Measurements from ENCODE around the gene POLD1.
"Not testable (repeated sequence)": the region's sequence is repeated elsewhere in the genome, so short reads cannot be mapped to it uniquely, and the experiment has no call there.

Gene POLD1

DNA sequence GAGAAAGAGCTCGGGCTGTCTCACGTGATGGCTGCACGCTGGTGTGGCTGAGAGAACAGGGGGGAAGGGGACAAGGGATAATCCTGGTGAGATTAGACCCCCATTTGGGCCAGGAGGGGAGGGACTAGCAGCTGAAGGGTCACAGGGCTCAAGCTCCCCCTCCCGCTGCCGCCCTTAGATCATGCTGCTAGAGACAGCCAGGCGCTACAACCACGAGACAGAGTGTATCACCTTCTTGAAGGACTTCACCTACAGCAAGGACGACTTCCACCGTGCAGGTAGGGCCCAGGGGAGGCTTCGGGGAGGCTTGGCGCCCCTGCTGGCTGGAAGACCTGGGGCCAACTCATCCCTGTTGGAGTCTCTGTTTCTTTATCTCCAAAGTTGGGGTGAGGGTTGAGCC lies 4.5 kb upstream of the POLD1 start:
- no peak overlapping the region for H3K4me3 ChIP-seq (ENCODE audit: low read depth in 1 of 2, low read length in 2 of 2)
- no peak overlapping the region for H3K27ac ChIP-seq (ENCODE audit: low read depth, low read length)
- H3K9ac ChIP-seq (ENCODE audit: low read depth in 1 of 2, low read length in 2 of 2), result no peak overlapping the region
- no peaks in the 10 kb centered on the region for H3K27me3 ChIP-seq (ENCODE audit: control insufficient read depth in 1 of 2, insufficient read depth in 2 of 2, low read length in 2 of 2)
- H3K4me1 ChIP-seq (ENCODE audit: control insufficient read depth in 1 of 2, insufficient read depth in 2 of 2, low read length in 2 of 2), result peaks cover 2 to 14% of the 10 kb centered on the region in 2 donors
- peaks cover 35 to 59% of the 10 kb centered on the region in 2 donors for H3K36me3 ChIP-seq (ENCODE audit: control insufficient read depth in 1 of 2, insufficient read depth in 2 of 2, low read length in 2 of 2)
- H3K9me3 ChIP-seq (ENCODE audit: control insufficient read depth in 1 of 2, low read length in 2 of 2), result no peaks in the 10 kb centered on the region

DNA sequence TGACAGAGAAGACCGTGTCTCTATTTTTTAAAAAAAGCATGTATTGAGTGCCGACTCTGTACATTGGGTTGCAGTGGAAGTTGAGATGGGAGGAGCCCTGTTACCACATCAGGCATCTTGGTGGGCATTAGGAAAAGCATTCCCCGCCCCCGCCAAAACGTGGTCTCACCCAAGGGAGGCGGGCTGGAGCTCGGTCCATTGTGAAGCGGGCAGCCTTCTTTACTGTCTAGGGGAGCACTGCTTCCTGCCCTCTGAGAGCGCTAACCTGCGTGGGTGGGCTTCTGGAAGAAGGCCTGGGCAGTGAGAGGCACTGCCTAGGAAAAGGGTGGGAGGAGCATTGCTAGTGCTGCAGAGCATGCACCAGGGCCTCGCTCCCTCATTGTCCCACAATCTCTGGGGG lies 4.0 kb upstream of the POLD1 start:
- peaks cover 35 to 59% of the 10 kb centered on the region in 2 donors for H3K36me3 ChIP-seq (ENCODE audit: control insufficient read depth in 1 of 2, insufficient read depth in 2 of 2, low read length in 2 of 2)
- H3K4me1 ChIP-seq (ENCODE audit: control insufficient read depth in 1 of 2, insufficient read depth in 2 of 2, low read length in 2 of 2), result peaks cover 7 to 20% of the 10 kb centered on the region in 2 donors

DNA sequence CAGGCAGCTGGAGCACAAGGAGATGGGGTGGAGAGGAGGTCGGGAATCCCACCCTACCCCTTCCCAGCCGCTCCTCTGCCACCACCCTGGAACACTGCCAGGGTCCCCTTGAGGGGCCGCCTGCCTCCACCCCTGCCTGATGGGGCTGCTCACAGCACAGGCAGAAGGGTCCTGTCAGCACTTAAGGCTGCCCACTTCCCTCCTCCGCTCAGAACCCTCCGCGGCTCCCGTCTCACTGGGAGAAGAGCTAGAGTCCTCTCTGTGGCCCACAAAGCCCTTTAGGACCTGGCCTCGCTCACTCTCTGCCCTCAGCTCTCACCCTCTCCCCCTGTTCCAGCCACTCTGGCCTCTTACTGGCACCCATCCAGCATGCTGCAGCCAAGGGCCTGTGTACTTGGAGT lies 3.4 kb upstream of the POLD1 start:
- Histone ChIP-seq H3K4me1 (ENCODE audit: control insufficient read depth in 1 of 2, insufficient read depth in 2 of 2, low read length in 2 of 2) (peaks cover 9 to 23% of the 10 kb centered on the region in 2 donors), H3K36me3 (ENCODE audit: control insufficient read depth in 1 of 2, insufficient read depth in 2 of 2, low read length in 2 of 2) (peaks cover 35 to 59% of the 10 kb centered on the region in 2 donors), H3K27me3 (ENCODE audit: control insufficient read depth in 1 of 2, insufficient read depth in 2 of 2, low read length in 2 of 2) (no peaks in the 10 kb centered on the region), H3K4me3 (ENCODE audit: low read depth in 1 of 2, low read length in 2 of 2) (no peak overlapping the region), H3K27ac (ENCODE audit: low read depth, low read length) (no peak overlapping the region), H3K9me3 (ENCODE audit: control insufficient read depth in 1 of 2, low read length in 2 of 2) (no peaks in the 10 kb centered on the region), H3K9ac (ENCODE audit: low read depth in 1 of 2, low read length in 2 of 2) (no peak overlapping the region)

More for the DNA sequence above, 4.0 kb upstream of the POLD1 start:
- Histone ChIP-seq H3K4me3 (ENCODE audit: low read depth in 1 of 2, low read length in 2 of 2) (no peak overlapping the region), H3K27ac (ENCODE audit: low read depth, low read length) (no peak overlapping the region), H3K9me3 (ENCODE audit: control insufficient read depth in 1 of 2, low read length in 2 of 2) (no peaks in the 10 kb centered on the region), H3K9ac (ENCODE audit: low read depth in 1 of 2, low read length in 2 of 2) (no peak overlapping the region), H3K27me3 (ENCODE audit: control insufficient read depth in 1 of 2, insufficient read depth in 2 of 2, low read length in 2 of 2) (no peaks in the 10 kb centered on the region)

DNA sequence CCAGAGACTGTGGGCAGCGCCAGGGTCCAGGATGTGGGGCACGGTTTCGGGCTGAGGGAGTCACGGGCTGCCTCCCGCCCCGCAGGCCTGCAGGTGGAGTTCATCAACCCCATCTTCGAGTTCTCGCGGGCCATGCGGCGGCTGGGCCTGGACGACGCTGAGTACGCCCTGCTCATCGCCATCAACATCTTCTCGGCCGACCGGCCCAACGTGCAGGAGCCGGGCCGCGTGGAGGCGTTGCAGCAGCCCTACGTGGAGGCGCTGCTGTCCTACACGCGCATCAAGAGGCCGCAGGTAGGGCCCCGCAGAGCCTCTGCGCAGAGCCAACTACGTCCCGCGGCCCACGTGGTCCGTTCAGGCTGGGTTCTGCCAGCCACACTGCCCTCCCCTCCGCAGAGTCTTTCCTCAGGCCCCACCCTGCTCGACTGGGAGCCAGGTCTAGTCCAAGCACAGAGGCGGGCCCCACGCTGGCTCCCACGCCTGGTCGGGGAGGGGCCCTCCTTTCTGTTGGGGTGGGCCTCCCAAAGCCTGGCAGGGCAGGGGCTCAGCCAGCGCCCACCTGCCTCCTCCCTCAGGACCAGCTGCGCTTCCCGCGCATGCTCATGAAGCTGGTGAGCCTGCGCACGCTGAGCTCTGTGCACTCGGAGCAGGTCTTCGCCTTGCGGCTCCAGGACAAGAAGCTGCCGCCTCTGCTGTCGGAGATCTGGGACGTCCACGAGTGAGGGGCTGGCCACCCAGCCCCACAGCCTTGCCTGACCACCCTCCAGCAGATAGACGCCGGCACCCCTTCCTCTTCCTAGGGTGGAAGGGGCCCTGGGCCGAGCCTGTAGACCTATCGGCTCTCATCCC lies 2.0 kb upstream of the POLD1 start:
- no peak overlapping the region for H3K9ac ChIP-seq (ENCODE audit: low read depth in 1 of 2, low read length in 2 of 2)
- no peaks in the 10 kb centered on the region for H3K9me3 ChIP-seq (ENCODE audit: control insufficient read depth in 1 of 2, low read length in 2 of 2)
- H3K4me3 ChIP-seq (ENCODE audit: low read depth in 1 of 2, low read length in 2 of 2), result no peak overlapping the region
- peaks cover 35 to 61% of the 10 kb centered on the region in 2 donors for H3K36me3 ChIP-seq (ENCODE audit: control insufficient read depth in 1 of 2, insufficient read depth in 2 of 2, low read length in 2 of 2)
- H3K27me3 ChIP-seq (ENCODE audit: control insufficient read depth in 1 of 2, insufficient read depth in 2 of 2, low read length in 2 of 2), result no peaks in the 10 kb centered on the region
- no peak overlapping the region for H3K27ac ChIP-seq (ENCODE audit: low read depth, low read length)
- peaks cover 9 to 20% of the 10 kb centered on the region in 2 donors for H3K4me1 ChIP-seq (ENCODE audit: control insufficient read depth in 1 of 2, insufficient read depth in 2 of 2, low read length in 2 of 2)

DNA sequence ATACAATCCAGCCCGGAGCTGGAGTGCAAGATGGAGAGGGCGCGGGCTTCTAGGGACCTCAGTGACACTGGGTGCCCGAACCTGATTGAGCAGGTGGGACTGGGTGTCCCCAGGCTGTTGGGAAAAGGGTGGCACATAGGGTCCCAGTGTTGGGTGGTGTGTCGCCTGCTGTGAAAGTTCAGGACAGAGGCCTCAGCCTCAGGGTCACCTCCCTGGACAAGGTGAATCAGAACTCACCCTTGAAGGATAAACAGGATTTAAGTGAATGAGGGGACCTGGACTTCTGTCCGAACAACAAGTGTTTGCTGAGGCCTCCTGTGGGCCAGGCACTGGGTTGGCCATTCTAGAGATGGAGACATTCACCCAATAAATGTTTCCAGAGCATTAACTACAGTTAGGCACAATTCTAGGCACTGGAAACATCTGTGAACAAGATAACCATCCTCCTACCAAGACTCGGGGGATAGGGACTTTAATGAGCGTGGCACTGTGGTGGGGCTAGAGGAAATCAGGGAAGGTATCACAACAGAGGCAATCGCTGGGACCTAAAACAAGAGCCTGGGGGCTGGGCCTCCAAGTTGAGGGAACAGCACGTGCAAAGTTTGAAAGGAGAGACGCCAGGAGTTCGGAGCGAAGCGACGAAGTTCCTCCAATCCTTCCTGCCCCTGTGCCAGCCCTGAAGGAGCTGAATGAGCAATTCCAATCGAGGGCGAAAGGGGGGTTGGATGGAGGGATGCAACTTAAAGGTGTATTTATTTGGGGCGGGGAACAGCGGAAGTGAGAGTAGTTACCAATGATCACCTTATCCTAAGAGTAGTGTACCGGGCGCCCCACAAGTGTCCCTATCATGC lies 921 bp upstream of the POLD1 start:
- Histone ChIP-seq H3K36me3 (ENCODE audit: control insufficient read depth in 1 of 2, insufficient read depth in 2 of 2, low read length in 2 of 2) (peaks cover 30 to 57% of the 10 kb centered on the region in 2 donors), H3K4me1 (ENCODE audit: control insufficient read depth in 1 of 2, insufficient read depth in 2 of 2, low read length in 2 of 2) (peaks cover 9 to 20% of the 10 kb centered on the region in 2 donors), H3K27ac (ENCODE audit: low read depth, low read length) (peak overlapping the region; percentile 62), H3K9me3 (ENCODE audit: control insufficient read depth in 1 of 2, low read length in 2 of 2) (no peaks in the 10 kb centered on the region), H3K9ac (ENCODE audit: low read depth in 1 of 2, low read length in 2 of 2) (peak overlapping the region; percentile 35 to 48), H3K27me3 (ENCODE audit: control insufficient read depth in 1 of 2, insufficient read depth in 2 of 2, low read length in 2 of 2) (no peaks in the 10 kb centered on the region), H3K4me3 (ENCODE audit: low read depth in 1 of 2, low read length in 2 of 2) (peak overlapping the region; percentile 66 to 68)

DNA sequence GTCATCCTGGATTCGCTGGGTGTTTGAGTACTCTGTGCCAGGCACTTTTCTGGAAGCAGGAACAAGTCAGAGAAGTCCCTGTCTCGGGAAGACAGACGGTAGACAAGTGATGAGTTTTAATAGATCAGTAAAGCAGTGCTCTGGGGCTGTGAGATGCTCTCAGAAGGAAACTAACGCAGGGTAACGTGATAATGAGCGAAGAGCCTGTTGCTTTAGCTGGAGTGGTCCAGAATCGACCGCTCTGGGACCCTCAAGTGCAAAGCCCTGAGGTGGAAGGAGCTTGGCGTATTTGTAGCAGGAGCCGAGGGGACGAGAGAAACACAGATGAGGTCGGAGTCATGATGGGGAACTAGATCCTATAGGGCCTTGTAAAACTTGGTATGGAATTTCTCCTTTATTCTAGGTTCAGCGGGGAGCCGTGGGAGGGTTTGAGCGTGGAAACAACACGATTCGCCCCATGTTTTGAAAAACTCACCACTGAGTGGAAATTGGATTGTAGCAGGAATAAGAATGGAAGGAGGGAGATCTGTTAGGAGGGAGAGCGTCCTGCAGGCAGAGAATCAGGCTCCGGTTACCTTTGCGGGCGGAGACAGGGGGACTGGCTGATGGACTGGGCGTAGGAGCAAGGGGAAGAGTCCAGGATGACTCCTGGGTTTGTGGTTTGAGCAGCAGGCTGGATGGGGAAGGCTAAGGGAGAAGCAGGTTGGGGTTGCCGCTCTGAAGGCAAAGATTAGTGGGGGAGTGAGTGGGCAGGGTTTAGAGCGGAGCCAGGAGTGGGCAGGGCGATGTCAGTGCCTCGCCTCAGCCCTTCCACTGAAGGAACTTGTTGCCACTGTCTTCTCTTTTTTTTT lies 763 bp downstream of the POLD1 start:
- Histone ChIP-seq H3K4me3 (ENCODE audit: low read depth in 1 of 2, low read length in 2 of 2) (peak overlapping the region; percentile 69 to 93), H3K27me3 (ENCODE audit: control insufficient read depth in 1 of 2, insufficient read depth in 2 of 2, low read length in 2 of 2) (no peaks in the 10 kb centered on the region), H3K9me3 (ENCODE audit: control insufficient read depth in 1 of 2, low read length in 2 of 2) (no peaks in the 10 kb centered on the region), H3K36me3 (ENCODE audit: control insufficient read depth in 1 of 2, insufficient read depth in 2 of 2, low read length in 2 of 2) (peaks cover 14 to 41% of the 10 kb centered on the region in 2 donors), H3K27ac (ENCODE audit: low read depth, low read length) (no peak overlapping the region), H3K4me1 (ENCODE audit: control insufficient read depth in 1 of 2, insufficient read depth in 2 of 2, low read length in 2 of 2) (peaks cover 9 to 20% of the 10 kb centered on the region in 2 donors), H3K9ac (ENCODE audit: low read depth in 1 of 2, low read length in 2 of 2) (peak overlapping the region; percentile 23 to 75)

DNA sequence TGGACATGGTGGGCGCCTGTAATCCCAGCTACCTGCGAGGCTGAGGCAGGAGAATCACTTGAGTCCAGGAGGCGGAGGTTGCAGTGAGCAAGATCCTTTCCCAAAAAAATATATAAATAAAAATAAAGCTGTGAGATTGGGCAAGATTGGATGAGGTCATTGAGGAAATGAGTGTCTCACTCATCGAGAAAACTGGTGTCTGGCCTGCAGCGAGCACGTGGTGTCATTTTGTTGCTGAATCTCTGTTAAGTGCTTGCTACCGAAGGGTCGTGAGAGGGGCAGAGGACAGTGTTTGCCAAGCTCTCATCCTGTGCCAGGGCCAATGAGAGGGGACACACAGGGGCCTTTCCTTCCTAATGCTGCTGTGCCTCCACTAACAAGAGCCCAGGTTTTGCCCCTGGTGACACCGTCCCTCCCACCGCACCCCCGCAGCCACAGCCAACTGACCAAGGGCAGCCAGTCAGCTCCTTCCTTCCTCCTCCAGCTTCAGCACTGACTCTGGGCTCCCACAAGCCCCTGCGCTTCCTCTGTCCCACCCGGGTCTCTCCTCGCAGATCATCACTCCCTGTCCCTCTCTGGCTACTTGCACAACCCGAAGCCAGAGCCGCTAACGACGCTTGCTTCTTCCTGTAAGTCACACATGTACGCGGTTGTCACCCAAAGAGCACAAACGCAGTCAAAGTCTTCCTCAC lies 3.2 kb downstream of the POLD1 start:
- peaks cover 9 to 20% of the 10 kb centered on the region in 2 donors for H3K4me1 ChIP-seq (ENCODE audit: control insufficient read depth in 1 of 2, insufficient read depth in 2 of 2, low read length in 2 of 2)
- H3K27ac ChIP-seq (ENCODE audit: low read depth, low read length), result no peak overlapping the region
- no peaks in the 10 kb centered on the region for H3K9me3 ChIP-seq (ENCODE audit: control insufficient read depth in 1 of 2, low read length in 2 of 2)
- peaks cover 0 to 16% of the 10 kb centered on the region in 2 donors for H3K36me3 ChIP-seq (ENCODE audit: control insufficient read depth in 1 of 2, insufficient read depth in 2 of 2, low read length in 2 of 2)
- H3K27me3 ChIP-seq (ENCODE audit: control insufficient read depth in 1 of 2, insufficient read depth in 2 of 2, low read length in 2 of 2), result no peaks in the 10 kb centered on the region
- H3K4me3 ChIP-seq (ENCODE audit: low read depth in 1 of 2, low read length in 2 of 2), result no peak overlapping the region
- H3K9ac ChIP-seq (ENCODE audit: low read depth in 1 of 2, low read length in 2 of 2), result no peak overlapping the region

DNA sequence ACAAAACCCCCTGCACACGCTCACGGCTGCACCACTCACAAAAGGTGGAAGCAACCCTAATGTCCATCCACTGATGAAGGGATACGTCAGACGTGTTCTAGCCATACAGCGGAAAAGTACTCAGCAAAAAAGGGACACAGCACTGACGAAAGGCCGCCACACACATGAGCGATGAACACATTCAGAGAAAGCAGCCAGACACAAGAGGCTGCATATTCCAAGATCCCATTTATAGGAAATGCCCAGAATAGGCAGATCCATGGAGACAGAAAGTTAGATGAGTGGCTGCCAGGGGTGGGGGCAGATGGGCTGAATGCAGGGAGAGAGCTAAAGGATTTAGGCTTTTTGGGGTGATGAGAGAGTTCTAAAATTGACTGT lies 3.7 kb downstream of the POLD1 start:
- H3K4me3 ChIP-seq (ENCODE audit: low read depth in 1 of 2, low read length in 2 of 2), result no peak overlapping the region
- no peaks in the 10 kb centered on the region for H3K9me3 ChIP-seq (ENCODE audit: control insufficient read depth in 1 of 2, low read length in 2 of 2)
- H3K27ac ChIP-seq (ENCODE audit: low read depth, low read length), result no peak overlapping the region
- H3K36me3 ChIP-seq (ENCODE audit: control insufficient read depth in 1 of 2, insufficient read depth in 2 of 2, low read length in 2 of 2), result peaks cover 0 to 11% of the 10 kb centered on the region in 2 donors
- peaks cover 9 to 20% of the 10 kb centered on the region in 2 donors for H3K4me1 ChIP-seq (ENCODE audit: control insufficient read depth in 1 of 2, insufficient read depth in 2 of 2, low read length in 2 of 2)
- H3K9ac ChIP-seq (ENCODE audit: low read depth in 1 of 2, low read length in 2 of 2), result no peak overlapping the region
- H3K27me3 ChIP-seq (ENCODE audit: control insufficient read depth in 1 of 2, insufficient read depth in 2 of 2, low read length in 2 of 2), result no peaks in the 10 kb centered on the region

DNA sequence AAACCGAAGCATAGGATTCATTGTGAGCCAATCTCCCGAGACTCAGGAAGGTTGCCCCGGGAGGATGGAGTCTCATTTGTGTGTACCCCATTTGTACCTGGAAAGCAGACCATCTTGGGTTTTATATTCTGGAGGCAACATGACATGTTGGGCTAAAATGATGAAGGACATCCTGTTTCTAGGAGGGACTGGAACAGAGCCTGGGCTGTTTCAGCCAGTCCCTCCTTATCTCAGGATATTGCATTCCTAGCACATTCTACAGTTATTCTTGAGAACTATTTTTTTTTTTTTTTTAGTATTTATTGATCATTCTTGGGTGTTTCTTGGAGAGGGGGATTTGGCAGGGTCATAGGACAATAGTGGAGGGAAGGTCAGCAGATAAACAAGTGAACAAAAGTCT lies 6.1 kb downstream of the POLD1 start:
- H3K9ac ChIP-seq (ENCODE audit: low read depth in 1 of 2, low read length in 2 of 2); H3K27ac ChIP-seq (ENCODE audit: low read depth, low read length); H3K4me3 ChIP-seq (ENCODE audit: low read depth in 1 of 2, low read length in 2 of 2); H3K4me1 ChIP-seq (ENCODE audit: control insufficient read depth in 1 of 2, insufficient read depth in 2 of 2, low read length in 2 of 2); H3K27me3 ChIP-seq (ENCODE audit: control insufficient read depth in 1 of 2, insufficient read depth in 2 of 2, low read length in 2 of 2); H3K36me3 ChIP-seq (ENCODE audit: control insufficient read depth in 1 of 2, insufficient read depth in 2 of 2, low read length in 2 of 2); H3K9me3 ChIP-seq (ENCODE audit: control insufficient read depth in 1 of 2, low read length in 2 of 2): not testable (repeated sequence)
